ENCODE results near the gene ANKRD1.

The ANKRD1 gene

DNA sequence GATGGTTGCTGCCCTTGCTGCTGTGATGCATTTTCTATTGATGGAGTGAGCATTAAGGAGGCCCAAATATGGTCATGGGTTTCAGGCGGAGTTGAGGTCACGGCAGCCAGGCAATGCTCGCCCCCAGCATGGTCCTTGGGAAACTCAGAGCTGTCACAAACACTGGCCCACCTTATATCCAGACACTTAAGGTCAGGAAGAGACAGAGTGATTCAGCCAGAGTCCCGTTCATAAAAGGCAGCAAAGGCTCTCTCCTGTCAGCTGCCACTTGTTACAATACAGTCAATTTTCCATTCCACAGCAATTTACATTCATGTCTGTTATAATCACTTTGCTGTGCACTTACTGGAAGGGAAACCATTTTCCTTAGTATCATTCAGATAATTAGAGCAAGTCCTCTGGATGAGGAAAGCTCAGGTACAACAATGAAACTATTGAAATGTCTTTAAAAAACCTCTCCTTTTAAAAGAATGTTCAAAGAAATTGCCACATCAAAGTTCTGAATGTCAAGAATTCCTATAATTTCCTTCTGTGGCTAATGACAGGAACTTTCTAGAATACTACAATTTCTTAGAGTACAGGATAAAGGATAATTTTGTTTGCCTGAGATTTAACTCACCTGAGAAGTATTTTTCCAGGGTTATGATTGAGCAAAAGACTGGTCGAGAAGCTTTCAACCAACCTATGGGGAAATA, 14.8 kb upstream of the ANKRD1 start:
- no peak for DNase-seq (ENCODE audit: low read depth, low spot score)

- no peak for DNase-seq (ENCODE audit: low read depth, low spot score)
Measured at GRCh38 chr10:90930971-90931871, 10.3 kb upstream of the ANKRD1 start.

DNA sequence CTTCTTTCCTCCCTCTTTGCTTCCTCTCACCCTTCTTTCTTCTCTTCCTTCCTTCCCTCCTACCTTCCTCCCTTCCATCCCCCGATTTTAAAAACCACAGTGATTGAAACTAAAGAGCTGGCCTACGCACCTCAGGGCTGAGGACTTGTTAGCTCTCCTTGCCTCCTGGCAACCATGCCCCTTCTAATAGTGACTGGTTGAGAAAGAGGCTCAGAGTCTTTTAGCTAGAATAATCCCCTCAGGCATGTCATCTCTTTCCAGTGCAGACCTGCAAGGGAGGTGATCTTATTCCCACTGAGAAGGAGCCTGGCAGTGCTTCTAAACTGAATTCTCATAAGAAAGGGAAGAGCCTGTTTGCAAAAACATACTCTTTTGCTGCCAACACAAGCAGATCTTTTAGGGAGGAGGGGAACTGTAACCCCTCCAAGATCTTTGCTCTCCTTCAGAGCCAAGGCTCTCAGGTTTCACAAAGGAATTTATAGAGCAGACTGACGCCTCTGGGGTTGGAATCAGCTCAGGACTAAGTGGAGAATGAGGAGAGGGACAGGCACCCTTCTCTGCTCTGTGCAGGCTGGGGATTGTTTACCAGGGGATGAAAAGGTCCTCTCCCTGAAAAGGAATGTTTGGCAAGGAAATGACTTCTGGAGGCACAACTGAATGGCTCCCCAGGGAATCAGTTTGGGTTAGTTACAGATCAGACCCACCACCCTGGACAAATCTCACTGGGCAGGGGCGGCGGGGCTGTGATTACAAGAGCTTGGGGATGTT, 9.4 kb upstream of the ANKRD1 start:
- no peak for DNase-seq (ENCODE audit: low read depth, low spot score)

DNA sequence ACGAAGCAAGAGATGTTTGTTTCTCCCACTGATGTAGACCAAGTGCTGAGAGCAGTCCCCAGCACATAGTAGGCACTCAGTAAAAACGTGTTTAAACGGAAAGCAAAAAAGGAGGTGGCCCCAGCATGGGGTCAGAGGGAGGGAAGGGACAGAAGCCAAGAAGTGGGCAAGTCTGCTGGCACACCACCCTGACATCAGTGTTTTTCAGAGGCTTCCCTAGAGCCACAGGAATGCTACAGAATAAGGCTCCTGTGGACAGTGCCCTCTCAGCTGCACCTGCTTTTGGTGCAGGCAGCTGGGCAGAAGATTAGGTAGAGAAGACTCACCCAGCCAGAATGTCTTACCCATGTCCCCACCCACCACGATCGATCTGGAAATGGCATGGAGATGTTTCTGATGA, 8.3 kb upstream of the ANKRD1 start:
- no peak for DNase-seq (ENCODE audit: low read depth, low spot score)

GRCh38 chr10:90927293-90927692, 6.4 kb upstream of the ANKRD1 start:
- no peak for DNase-seq (ENCODE audit: low read depth, low spot score)

GRCh38 chr10:90925079-90926029, 4.5 kb upstream of the ANKRD1 start:
- DNase-seq (ENCODE audit: low read depth, low spot score): no peak

GRCh38 chr10:90924552-90924951, 3.7 kb upstream of the ANKRD1 start:
- no peak for DNase-seq (ENCODE audit: low read depth, low spot score)

GRCh38 chr10:90923111-90923731, 2.3 kb upstream of the ANKRD1 start:
- DNase-seq (ENCODE audit: low read depth, low spot score): no peak

- no peak for DNase-seq (ENCODE audit: low read depth, low spot score)
Measured at GRCh38 chr10:90921906-90922305, 1.0 kb upstream of the ANKRD1 start.

DNA sequence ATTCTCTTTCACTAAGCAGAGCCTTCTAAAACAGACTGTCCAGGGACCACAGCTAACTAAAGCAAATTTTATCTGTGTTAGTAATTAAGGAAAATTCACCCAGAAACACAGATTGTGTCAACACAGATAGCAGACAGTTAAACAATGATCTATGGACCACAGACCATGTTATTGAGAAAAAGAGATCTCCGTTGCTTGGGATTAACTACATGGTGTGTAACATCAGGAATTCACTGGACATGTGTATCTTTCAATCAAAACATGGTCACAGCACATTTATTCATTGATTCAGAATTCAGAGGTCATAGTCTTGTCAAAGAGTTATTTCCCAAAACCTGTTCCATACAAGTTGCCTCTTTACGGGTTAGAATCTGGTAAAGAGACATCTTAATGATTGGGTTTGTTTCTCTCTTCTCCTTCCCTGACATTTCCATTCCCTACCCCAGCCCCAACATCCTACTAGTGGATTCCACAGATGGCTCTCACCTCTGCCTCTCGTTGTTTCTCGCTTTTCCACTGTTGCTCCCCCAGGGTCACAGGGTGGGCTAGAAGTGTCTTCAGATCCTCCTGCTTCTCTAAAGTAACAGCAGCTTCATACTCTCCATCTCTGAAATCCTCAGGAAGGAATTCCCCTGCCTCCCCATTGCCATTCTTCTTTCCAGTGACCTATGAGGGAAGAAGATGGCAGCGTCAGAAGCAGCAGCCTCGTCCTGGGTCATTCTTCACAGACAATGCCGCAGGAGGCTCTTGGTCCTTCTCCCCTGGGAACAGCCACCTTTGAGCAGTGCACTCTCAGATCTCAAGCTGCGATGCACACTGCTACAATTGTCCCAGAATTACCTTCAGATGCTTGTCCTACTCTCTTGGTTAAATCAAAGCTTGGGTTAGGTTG, 958 bp downstream of the ANKRD1 start:
- no peak for DNase-seq (ENCODE audit: low read depth, low spot score)

DNA sequence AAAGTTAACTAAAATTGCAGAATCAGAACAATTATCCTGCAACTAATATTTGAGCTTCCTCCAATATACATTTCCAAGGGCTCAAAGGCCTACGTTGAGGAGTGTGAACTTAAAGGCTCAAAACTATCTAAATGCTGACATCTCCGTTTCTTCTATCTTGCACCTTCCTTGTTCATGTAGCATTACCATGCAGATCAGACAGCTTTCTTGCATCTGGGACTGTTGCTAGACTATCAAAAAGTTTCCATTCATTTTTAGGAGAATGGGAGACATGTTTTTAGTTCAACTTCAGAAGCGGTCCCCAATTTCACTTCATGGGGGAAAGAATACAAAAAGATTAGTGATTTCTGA, 2.9 kb downstream of the ANKRD1 start:
- no peak for DNase-seq (ENCODE audit: low read depth, low spot score)

DNA sequence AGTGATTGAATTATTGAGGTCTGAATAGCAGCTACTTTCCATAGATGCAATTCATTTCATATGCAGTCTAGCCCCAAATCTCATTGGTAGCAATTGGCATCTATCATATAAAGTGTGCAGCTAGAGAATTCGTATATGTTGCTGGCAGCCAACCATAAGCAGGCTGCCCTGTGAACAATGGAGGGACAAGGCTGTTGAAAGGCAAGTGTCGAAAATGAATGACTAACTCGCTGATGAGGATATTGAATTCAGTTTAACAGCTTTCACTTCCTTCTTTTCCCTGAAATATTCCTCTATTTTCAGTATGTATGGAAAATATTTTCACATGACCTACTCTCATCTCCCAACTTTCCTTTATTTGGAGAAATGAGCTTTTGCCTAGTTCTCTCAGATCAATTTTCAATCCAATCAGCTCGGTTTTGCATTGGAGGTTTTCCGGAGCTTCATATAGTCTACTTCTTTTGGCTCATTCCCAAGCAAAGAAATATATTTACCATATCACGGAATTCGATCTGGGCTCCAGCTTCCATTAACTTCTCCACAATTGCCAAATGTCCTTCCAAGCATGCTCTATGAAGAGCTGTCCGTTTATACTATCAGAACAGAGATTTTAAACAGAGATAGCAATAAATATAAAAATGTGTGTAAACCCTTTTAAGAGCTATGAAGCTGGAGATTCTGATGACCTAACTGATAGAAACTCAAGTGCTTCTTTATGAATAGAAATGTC, 3.5 kb downstream of the ANKRD1 start:
- DNase-seq (ENCODE audit: low read depth, low spot score): no peak

DNA sequence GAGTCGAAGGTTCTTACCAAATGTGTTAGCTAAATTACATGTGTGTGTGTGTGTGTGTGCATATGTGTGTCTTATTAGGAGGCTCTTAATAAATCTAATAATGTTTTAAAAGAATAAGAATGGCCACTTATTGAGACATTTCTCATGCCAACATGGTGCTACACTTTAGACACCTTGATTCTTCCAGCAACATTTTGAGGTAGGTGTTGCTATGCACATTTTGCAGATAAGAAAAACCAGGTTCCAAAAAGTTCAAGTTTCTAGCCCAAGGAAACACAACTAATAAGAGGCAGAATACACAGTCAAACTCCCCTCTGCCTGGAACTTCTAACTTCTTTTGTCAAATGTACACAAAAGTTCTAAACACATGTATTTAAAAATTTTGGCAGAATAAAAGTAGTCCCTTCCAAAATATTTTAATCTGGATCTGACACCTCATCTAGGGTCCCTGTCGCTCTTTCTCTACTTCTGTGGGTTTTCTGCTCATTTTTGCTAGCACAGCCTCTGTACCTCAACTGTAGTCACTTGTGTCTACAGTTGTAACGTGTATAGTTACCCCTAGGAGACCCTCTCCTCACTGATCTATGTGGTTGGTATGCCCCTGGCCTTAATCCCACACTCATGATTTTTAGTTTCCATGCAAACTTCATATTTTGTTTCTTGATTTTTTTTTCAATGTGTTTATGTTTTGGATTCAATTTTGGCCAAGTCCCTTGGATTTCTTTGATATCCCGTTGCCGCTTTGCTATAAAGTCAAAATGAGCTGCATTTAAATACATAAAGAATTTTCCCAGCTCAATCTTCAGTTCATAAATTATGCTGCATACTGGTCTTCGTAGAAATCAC, 4.3 kb downstream of the ANKRD1 start:
- DNase-seq (ENCODE audit: low read depth, low spot score): no peak

GRCh38 chr10:90915766-90916075, 5.2 kb downstream of the ANKRD1 start:
- DNase-seq (ENCODE audit: low read depth, low spot score): no peak

GRCh38 chr10:90914992-90915765, 5.7 kb downstream of the ANKRD1 start:
- no peak for DNase-seq (ENCODE audit: low read depth, low spot score)

DNA sequence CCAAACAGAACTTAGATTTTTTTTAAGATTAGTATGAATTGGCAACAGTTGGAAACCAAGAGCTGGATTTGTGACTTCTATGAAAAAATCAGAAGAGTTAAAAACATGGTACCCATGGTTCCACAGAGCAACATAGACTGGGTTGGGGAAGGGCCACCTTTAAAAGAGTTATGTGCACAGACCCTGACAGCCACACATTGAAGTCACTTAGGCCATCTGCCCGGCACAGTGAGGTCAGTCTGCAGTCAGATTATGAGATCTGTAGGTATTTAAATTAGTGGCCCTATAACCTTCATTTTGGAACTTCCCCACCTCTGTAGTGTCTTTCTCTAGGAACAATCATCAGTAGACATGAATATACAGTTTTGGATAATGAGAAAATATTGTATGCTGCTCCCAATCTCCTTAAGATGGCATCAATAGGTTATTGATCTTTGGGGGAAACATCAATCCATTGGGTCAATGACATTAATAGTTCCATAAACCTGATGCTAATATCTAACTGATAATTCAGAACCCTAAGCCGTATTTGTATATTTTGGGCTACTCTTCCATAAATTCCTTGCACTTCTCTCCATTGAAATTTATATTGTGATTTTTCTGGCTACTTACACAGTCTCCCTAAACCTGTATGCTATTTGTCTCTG, 7.0 kb downstream of the ANKRD1 start:
- no peak for DNase-seq (ENCODE audit: low read depth, low spot score)

DNA sequence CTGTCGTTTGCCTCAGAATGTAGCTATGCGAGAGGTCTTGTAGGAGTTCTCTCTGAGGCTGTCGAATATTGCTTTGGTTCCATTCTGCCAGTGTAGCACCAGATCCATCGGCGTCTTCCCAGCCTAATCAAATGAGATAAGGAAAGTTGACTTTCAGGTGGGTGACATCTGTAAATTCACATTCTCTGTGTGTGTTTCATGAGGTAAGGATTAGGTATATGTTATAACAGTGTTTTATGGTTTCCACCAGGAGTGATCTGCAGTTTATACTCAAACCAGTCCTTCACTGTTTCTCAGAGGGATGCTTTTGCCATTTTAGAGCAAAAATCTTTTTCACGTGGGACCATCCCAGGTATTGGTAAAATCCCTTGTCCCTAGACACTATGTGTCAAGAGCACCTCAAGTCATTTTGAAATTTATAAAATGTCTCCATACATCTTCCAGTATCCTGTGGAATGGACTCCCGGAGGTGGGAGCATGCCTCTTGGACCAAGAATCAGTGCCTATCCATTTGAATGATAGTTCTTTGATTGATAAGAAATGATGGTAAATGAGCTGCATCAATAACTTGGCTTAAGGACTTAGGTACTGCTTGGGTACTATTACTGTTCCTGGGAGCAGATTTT, 7.9 kb downstream of the ANKRD1 start:
- DNase-seq (ENCODE audit: low read depth, low spot score): no peak
